Dermis lymphatic vessel endothelial cell (primary cell): ENCODE measurements around the gene YIPF3. TPM values are rescaled to one million over a fixed set of nuclear protein-coding genes. Genes with fewer than 3 reads are reported as not detected.

ENCODE experiments used
- total RNA-seq: library from RNA; depleted of rRNA; stranded (reverse); fragments of >200 nt; gene quantifications from 2 replicates; pipeline ENCODE4 v1.2.1, GENCODE V29; 2014

The YIPF3 gene
- total RNA-seq, result 97.2 and 114 TPM in 2 replicates

DNA sequence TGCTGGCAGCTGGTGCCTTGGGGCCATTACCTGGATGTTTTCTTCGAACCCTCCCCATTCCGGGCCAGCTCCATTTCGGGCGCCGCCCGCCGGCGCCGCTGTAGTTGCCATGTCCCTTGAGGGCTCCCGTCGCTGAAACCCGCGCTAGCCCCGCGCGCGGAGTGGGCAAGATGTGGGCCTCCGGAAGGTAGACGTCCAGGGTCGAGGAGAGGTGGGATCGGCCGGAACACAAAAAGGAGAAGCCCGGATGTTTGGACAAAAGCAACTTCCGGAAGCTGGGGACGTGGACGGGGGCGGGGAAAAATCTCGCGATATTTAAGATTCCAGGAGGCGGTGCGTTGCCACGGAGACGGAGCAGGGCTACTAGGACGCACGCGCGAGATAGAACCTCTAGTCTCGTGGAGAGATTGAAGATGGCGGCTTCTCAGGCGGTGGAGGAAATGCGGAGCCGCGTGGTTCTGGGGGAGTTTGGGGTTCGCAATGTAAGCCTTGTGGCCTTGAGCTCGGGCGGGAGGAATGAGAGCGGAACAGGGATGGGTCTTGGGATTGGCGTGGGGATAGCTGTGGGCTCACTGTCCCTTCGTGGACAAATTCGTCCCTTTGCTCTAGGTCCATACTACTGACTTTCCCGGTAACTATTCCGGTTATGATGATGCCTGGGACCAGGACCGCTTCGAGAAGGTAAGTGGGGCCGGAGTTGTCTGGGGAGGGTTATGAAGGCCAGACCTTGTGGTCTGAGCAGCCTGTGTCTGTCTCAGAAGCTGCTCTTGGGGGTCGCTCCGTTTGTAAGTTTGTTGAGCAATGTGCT, at the start of gene YIPF3, which contains the start of gene POLR1C:
TSS of gene YIPF3 (minus strand) at position 230 of the 808 bp plus-strand sequence. CDS start at position 111, 119 bp downstream.
TSS of gene POLR1C (plus strand) at position 393 of the 808 bp plus-strand sequence. CDS start at position 414, 21 bp downstream.

DNA sequence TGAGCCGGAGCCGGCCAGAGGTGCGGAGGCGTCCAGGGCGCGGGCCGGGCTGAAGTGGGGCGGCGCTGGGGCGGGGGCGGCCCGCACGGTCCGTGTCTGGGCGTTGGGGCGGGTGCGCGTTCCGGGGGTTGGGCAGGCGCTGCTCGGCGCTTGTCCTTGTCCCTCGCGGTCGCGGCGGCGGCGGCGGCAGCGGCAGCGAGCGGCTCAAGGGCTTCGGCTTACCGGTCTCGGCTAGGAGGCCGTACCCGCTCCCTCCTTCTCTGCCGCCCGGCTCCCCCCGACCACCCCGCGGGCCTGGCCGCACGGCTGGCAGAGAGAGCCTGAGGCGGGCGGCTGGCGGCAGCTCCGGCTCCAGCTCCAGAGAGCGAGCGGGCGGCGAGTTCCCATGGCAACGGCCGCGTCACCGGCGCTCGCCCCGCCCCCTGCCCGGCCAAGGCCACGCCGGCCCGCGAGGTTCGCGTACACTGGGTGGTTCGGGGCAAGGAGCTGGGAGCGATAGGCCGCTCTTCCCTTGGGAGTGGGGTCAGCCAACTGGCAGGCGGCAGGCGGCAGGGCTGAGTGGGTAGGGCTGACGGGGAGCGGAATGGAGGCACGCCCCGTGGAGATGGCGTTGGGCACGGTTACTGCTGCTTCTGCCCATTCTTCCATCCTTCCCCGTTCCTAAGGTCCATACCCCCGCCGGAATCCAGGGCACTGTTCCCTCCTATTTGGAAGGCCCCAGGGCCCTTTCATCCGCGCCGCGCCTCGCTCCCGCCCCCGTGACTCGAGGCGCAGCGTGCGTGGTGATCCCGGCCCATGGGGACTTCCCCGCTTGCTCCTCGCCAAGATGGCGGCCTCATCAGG, 6.5 kb downstream of the YIPF3 start, which contains the start of gene LRRC73:
TSS of gene LRRC73 (minus strand) at position 363 of the 843 bp plus-strand sequence. CDS start 561 bp downstream, outside the sequence.

DNA sequence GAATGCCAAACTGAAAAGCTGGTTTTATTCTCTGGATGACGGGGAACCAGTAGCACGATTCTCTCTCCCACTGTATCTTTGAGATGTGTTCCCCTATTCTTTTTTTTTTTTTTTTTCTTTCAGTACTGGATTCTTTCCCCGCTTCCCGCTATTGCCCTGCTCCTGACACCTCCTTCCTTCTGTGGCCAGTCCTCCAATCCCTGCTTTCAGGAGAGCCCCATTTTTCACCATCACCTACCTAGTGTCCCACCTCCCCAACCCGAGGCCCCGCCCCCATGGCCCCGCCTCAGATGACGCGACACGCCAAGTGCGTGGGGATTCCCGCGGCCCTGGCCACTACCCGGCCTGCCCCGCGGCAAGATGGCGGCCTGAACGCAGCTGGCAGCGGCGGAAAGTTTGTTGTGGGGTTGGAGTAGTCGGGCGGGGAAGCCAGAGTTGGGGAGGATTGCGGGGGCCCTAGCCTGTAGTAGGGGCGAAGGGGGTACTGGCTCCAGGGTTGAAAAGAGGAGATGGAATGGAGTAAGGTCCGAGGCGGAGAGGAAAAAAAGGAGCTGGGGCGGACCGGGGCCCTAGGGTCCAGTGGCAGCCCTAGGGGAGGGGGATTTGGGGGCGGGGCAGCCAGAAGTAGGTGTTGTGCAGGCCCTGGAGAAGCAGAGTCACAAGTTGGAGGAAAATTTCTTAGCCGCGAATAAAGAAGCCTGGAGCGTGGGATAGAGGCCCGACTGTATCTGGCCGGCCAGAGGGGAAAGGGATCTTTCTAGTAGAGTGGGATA, 39.3 kb downstream of the YIPF3 start, which contains the start of gene TJAP1:
TSS of gene TJAP1 (plus strand) at position 336 of the 773 bp plus-strand sequence. CDS start 21,432 bp downstream, outside the sequence.

Other genes starting within 250 kb of the YIPF3 start
- gene SLC22A7, start 218.7 kb downstream of the YIPF3 start, total RNA-seq, result not detected in 2 replicates
- gene CRIP3, start 208.1 kb downstream of the YIPF3 start, total RNA-seq, result not detected in 2 replicates
- gene ZNF318, start 147.3 kb downstream of the YIPF3 start, total RNA-seq, result 5.4 and 7.6 TPM in 2 replicates
- 11.6 and 12.1 TPM in 2 replicates for gene ABCC10, start 89.4 kb downstream of the YIPF3 start, total RNA-seq
- gene DLK2, start 61.4 kb downstream of the YIPF3 start, total RNA-seq, result 0.33 and 0.60 TPM in 2 replicates
- 8.0 and 11.6 TPM in 2 replicates for gene TJAP1, start 39.4 kb downstream of the YIPF3 start, total RNA-seq
- 0.09 and 0.11 TPM in 2 replicates for gene LRRC73, start 6.6 kb downstream of the YIPF3 start, total RNA-seq
- gene POLR1C, start 163 bp upstream of the YIPF3 start, total RNA-seq, result 31.1 and 42.1 TPM in 2 replicates
- 19.9 and 23.8 TPM in 2 replicates for gene XPO5, start 59.1 kb upstream of the YIPF3 start, total RNA-seq
- gene POLH, start 59.3 kb upstream of the YIPF3 start, total RNA-seq, result 8.7 and 12.5 TPM in 2 replicates
- gene GTPBP2, start 112.3 kb upstream of the YIPF3 start, total RNA-seq, result 29.9 and 37.3 TPM in 2 replicates
- 15.8 and 17.2 TPM in 2 replicates for gene MAD2L1BP, start 118.9 kb upstream of the YIPF3 start, total RNA-seq
- gene RSPH9, start 128.1 kb upstream of the YIPF3 start, total RNA-seq, result 0.17 and 0.33 TPM in 2 replicates
- gene MRPS18A, start 170.9 kb upstream of the YIPF3 start, total RNA-seq, result 43.9 and 46.5 TPM in 2 replicates